HepG2 (cell line): ENCODE data around the gene ANKZF1. TPM values are rescaled to one million over a fixed set of nuclear protein-coding genes. Genes with fewer than 3 reads are reported as not detected.
A peak's percentile ranks its signal among the peaks of the same experiment; 100 is the strongest.

ENCODE experiments used
- ARID4A ChIP-seq: sonication (generic); formaldehyde crosslinking; IDR thresholded peaks from 2 replicates; pipeline ENCODE4 v1.5.0; 2020; ENCODE audit warnings: mild to moderate bottlenecking, missing genetic modification reagents, borderline replicate concordance
- ATF4 ChIP-seq, 2 experiments: fragments of 450-650 bp in 1 of 2; sonication (generic) in 1 of 2; formaldehyde crosslinking; IDR thresholded peaks; 2 replicates each; pipeline versions ENCODE4 v1.5.0 to v1.8.0; 2020 to 2022; ENCODE audit warnings: mild to moderate bottlenecking in 1 of 2, missing genetic modification reagents in 1 of 2
- GRHL1 ChIP-seq: sonication (generic); formaldehyde crosslinking; conservative IDR thresholded peaks from 2 replicates; pipeline ENCODE4 v1.8.0; 2022; ENCODE audit warnings: missing genetic modification reagents
- KAT2B ChIP-seq: fragments of 150-350 bp; IDR thresholded peaks from 2 replicates; pipeline ENCODE4 v1.6.1; 2014; ENCODE audit warnings: low read depth, low read length, borderline replicate concordance
- KAT7 ChIP-seq: IDR thresholded peaks from 2 replicates; pipeline ENCODE4 v1.6.1; 2018; ENCODE audit warnings: borderline replicate concordance, missing compliant biosample characterization
- KLF16 ChIP-seq, 2 experiments: sonication (generic) in 1 of 2; formaldehyde crosslinking in 1 of 2; IDR thresholded peaks; 2 replicates each; pipeline versions ENCODE4 v1.6.1 to v1.8.0; 2016 to 2023; ENCODE audit warnings: missing genetic modification reagents in 2 of 2, missing compliant biosample characterization in 1 of 2
- LCORL ChIP-seq, 2 experiments: fragments of 450-650 bp in 1 of 2; sonication (generic) in 1 of 2; formaldehyde crosslinking in 1 of 2; IDR thresholded peaks; 2 replicates each; pipeline versions ENCODE4 v1.5.0 to v1.6.1; 2017 to 2020; ENCODE audit warnings: antibody characterized with exemption in 1 of 2, missing genetic modification reagents in 1 of 2
- MYC ChIP-seq: sonication (generic); formaldehyde crosslinking; IDR thresholded peaks from 2 replicates; pipeline ENCODE4 v1.9.0; 2021; ENCODE audit warnings: missing genetic modification reagents, borderline replicate concordance
- NCOA2 ChIP-seq: sonication (generic); formaldehyde crosslinking; IDR thresholded peaks from 2 replicates; pipeline ENCODE4 v1.8.0; 2022; ENCODE audit warnings: inconsistent platforms
- PAXIP1 ChIP-seq: sonication (generic); formaldehyde crosslinking; conservative IDR thresholded peaks from 2 replicates; pipeline ENCODE4 v1.4.0; 2020; ENCODE audit warnings: mild to moderate bottlenecking, missing genetic modification reagents, moderate library complexity
- PITX1 ChIP-seq: sonication (generic); formaldehyde crosslinking; IDR thresholded peaks from 2 replicates; pipeline ENCODE4 v1.5.1; 2020; ENCODE audit warnings: mild to moderate bottlenecking, missing genetic modification reagents
- TBL1XR1 ChIP-seq: fragments of 150-350 bp; IDR thresholded peaks from 2 replicates; pipeline ENCODE4 v1.6.1; 2014; ENCODE audit warnings: borderline replicate concordance, low read length; ENCODE audit not compliant: partially characterized antibody
- ZBTB20 ChIP-seq: sonication (generic); formaldehyde crosslinking; IDR thresholded peaks from 2 replicates; pipeline ENCODE4 v1.8.1; 2023; ENCODE audit warnings: missing genetic modification reagents, low read depth, mild to moderate bottlenecking, borderline replicate concordance
- ZFX ChIP-seq: sonication (generic); formaldehyde crosslinking; IDR thresholded peaks from 2 replicates; pipeline ENCODE4 v1.4.0; 2020; ENCODE audit warnings: mild to moderate bottlenecking, low read depth, missing genetic modification reagents, moderate library complexity
- ZNF225 ChIP-seq: sonication (generic); formaldehyde crosslinking; IDR thresholded peaks from 2 replicates; pipeline ENCODE4 v1.4.0; 2020; ENCODE audit warnings: mild to moderate bottlenecking, missing genetic modification reagents
- ZNF670 ChIP-seq: sonication (generic); formaldehyde crosslinking; IDR thresholded peaks from 2 replicates; pipeline ENCODE4 v1.8.0; 2022; ENCODE audit warnings: mild to moderate bottlenecking, missing genetic modification reagents, borderline replicate concordance
- polyA plus RNA-seq, 8 experiments: library from polyadenylated mRNA; depleted of rRNA in 3 of 8; stranded (reverse) in 7 of 8; unstranded in 1 of 8; fragments of >200 nt; fragmentation: Illumina TruSeq in 4 of 8; extraction: Trizol in 4 of 8; gene quantifications; 2 replicates each; pipeline versions ENCODE4 v1.2.1 to v1.2.3, GENCODE V29; 2011 to 2016; ENCODE audit warnings: low read depth in 4 of 8, missing spikeins in 1 of 8, mixed read lengths in 1 of 8; ENCODE audit not compliant: insufficient read depth in 1 of 8
- total RNA-seq, 5 experiments: library from RNA; depleted of rRNA; stranded (reverse); fragments of >200 nt; fragmentation: Illumina TruSeq; extraction: Trizol; gene quantifications; 2 replicates each; pipeline ENCODE4 v1.2.3, GENCODE V29; 2016; ENCODE audit warnings: low read depth in 1 of 5

ANKZF1 gene
- total and polyA plus RNA-seq, 2 of the 13 experiments (the other 11 are each of a cell fraction or from before 2014, with no cell fraction given), result 25.3 to 128 TPM

- TF ChIP-seq PAXIP1 (CRISPR knock-in tag) (peak; percentile 97), KLF16 (CRISPR knock-in tag; IDR thresholded peaks at IDR 0.05) (peak in 1 of 2 experiments; percentile 55; a peak in 1 of 4 replicates), LCORL (IDR thresholded peaks at IDR 0.05) (no peak), LCORL (CRISPR knock-in tag; IDR thresholded peaks at IDR 0.05) (peak; percentile 30; the same call in 1 of the 2 replicates), NCOA2 (peak; percentile 34; the same call in 1 of the 2 replicates), ATF4 (CRISPR knock-in tag; IDR thresholded peaks at IDR 0.05) (0 out of 4 replicates have a peak, but pooled peaks of 1 of the 2 experiments have one; percentile 37), ZNF225 (CRISPR knock-in tag) (peak; percentile 37; the same call in 1 of the 2 replicates), PITX1 (CRISPR knock-in tag) (peak; percentile 87), ARID4A (CRISPR knock-in tag) (peak; percentile 81; the same call in 1 of the 2 replicates), ZBTB20 (CRISPR knock-in tag) (peak; percentile 93), KAT7 (CRISPR knock-in tag) (no peak; the same call in 1 of the 2 replicates), KAT2B (no peak), ZNF670 (CRISPR knock-in tag) (peak; percentile 92; the same call in 1 of the 2 replicates), ZFX (peak; percentile 88), MYC (CRISPR knock-in tag) (peak; percentile 65; the same call in 1 of the 2 replicates), TBL1XR1 (no peak), GRHL1 (CRISPR knock-in tag) (no peak)
Observed at GRCh38 chr2:219249203-219249980, 19.8 kb downstream of the ANKZF1 start (continued).
